HG03442 (cell line): ENCODE measurements around the gene CDKL2.
"Not testable (repeated sequence)": the region's sequence is repeated elsewhere in the genome, so short reads cannot be mapped to it uniquely, and the experiment has no call there.

ENCODE experiments used
- ATAC-seq: cut with Tn5 transposase; IDR thresholded peaks from one replicate; pipeline ENCODE4 v1.9.1; 2021; ENCODE audit warnings: mild to moderate bottlenecking, moderate library complexity; ENCODE audit not compliant: unreplicated experiment

CDKL2 gene

GRCh38 chr4:75630174-75630936 is at the start of gene CDKL2:
Gene CDKL2 (minus strand): TSS chr4:75630528. CDS start chr4:75625988, 4,540 bp downstream.
- peak; percentile 99 for ATAC-seq

GRCh38 chr4:75678965-75679364 is 48.6 kb upstream of the CDKL2 start:
- no peak for ATAC-seq

GRCh38 chr4:75678473-75678872 is 48.1 kb upstream of the CDKL2 start:
- ATAC-seq = no peak

GRCh38 chr4:75675004-75675531 is 44.7 kb upstream of the CDKL2 start:
- no peak for ATAC-seq

GRCh38 chr4:75673959-75674328 is 43.6 kb upstream of the CDKL2 start:
- ATAC-seq = no peak

- peak; percentile 93 for ATAC-seq
Observed at GRCh38 chr4:75673027-75673958, 43.0 kb upstream of the CDKL2 start, which contains the start of gene G3BP2. Gene G3BP2 (minus strand): TSS chr4:75673411. CDS start chr4:75662025, 11,386 bp downstream.

- peak; percentile 20 for ATAC-seq
Observed at GRCh38 chr4:75672461-75673026, 42.2 kb upstream of the CDKL2 start.

- no peak for ATAC-seq
Observed at GRCh38 chr4:75671802-75672421, 41.6 kb upstream of the CDKL2 start.

- no peak for ATAC-seq
Observed at GRCh38 chr4:75668596-75668995, 38.3 kb upstream of the CDKL2 start.

GRCh38 chr4:75667636-75668035 is 37.3 kb upstream of the CDKL2 start:
- not testable (repeated sequence) for ATAC-seq

GRCh38 chr4:75666299-75666698 is 36.0 kb upstream of the CDKL2 start:
- ATAC-seq = no peak

GRCh38 chr4:75664604-75665003 is 34.3 kb upstream of the CDKL2 start:
- ATAC-seq = not testable (repeated sequence)

GRCh38 chr4:75662626-75663025 is 32.3 kb upstream of the CDKL2 start:
- ATAC-seq = no peak

- no peak for ATAC-seq
Observed at GRCh38 chr4:75660491-75660890, 30.2 kb upstream of the CDKL2 start.

- ATAC-seq = no peak
Observed at GRCh38 chr4:75659512-75660031, 29.2 kb upstream of the CDKL2 start.

- no peak for ATAC-seq
Observed at GRCh38 chr4:75658876-75659275, 28.5 kb upstream of the CDKL2 start.

- ATAC-seq = peak; percentile 59
Observed at GRCh38 chr4:75655562-75655961, 25.2 kb upstream of the CDKL2 start.

- ATAC-seq = no peak
Observed at GRCh38 chr4:75654905-75655304, 24.6 kb upstream of the CDKL2 start.

- no peak for ATAC-seq
Observed at GRCh38 chr4:75653845-75654503, 23.6 kb upstream of the CDKL2 start.

- ATAC-seq = no peak
Observed at GRCh38 chr4:75644095-75644494, 13.8 kb upstream of the CDKL2 start.
